Measurements from ENCODE around the gene FSTL5.

DNA sequence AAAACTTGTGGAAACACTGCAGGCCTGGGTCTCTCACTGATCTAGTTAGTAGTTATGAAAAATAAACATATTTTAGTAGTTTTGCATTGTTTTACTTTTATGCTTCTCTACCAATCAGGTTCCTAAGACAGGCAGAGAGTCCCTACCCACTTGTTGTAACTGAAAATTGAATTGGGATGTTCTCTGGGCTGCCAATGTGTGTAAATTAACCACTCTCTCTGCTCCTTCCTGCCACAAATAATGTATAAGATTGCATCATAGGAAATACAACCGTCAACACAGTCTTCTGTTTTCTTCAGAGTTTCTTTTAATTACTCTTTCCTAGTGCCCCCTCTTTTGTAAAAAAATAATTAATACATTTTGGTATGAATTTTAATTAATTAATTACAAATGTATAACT, 677.3 kb downstream of the FSTL5 start:
- no peak for TF ChIP-seq POLR2AphosphoS5 (IDR thresholded peaks at IDR 0.05; ENCODE audit: borderline replicate concordance, low read depth, low read length)
- no peak for TF ChIP-seq EZH2 (IDR thresholded peaks at IDR 0.05)
